Prostate gland (tissue), 2 donors: ENCODE data around the gene CASP3.

ENCODE experiments used
- CTCF ChIP-seq, 4 experiments: fragments of 200-600 bp in 2 of 4; fragments of 450-650 bp in 2 of 4; sonication (generic) in 2 of 4; IDR thresholded peaks; 1 replicate in 3 of 4; 2 replicates in 1 of 4; pipeline ENCODE4 v1.5.1; 2016 to 2019; ENCODE audit warnings: antibody characterized with exemption in 4 of 4, mild to moderate bottlenecking in 2 of 4, moderate library complexity in 2 of 4
- POLR2A ChIP-seq: fragments of 450-650 bp; IDR thresholded peaks from one replicate; pipeline ENCODE4 v1.6.1; 2016; ENCODE audit warnings: antibody characterized with exemption, mild to moderate bottlenecking
- POLR2AphosphoS5 ChIP-seq: sonication (generic); formaldehyde crosslinking; IDR thresholded peaks from one replicate; pipeline ENCODE4 v1.6.1; 2017; ENCODE audit warnings: antibody characterized with exemption

GRCh38 chr4:184590196-184590595, 59.1 kb downstream of the CASP3 start:
- TF ChIP-seq CTCF (IDR thresholded peaks at IDR 0.05) (no peak), POLR2A (no peak), POLR2AphosphoS5 (no peak)
